HG03139 (cell line): ENCODE results near the gene JARID2.

ENCODE experiments used
- ATAC-seq: cut with Tn5 transposase; IDR thresholded peaks from one replicate; pipeline ENCODE4 v1.9.1; 2021; ENCODE audit not compliant: unreplicated experiment

Gene JARID2

DNA sequence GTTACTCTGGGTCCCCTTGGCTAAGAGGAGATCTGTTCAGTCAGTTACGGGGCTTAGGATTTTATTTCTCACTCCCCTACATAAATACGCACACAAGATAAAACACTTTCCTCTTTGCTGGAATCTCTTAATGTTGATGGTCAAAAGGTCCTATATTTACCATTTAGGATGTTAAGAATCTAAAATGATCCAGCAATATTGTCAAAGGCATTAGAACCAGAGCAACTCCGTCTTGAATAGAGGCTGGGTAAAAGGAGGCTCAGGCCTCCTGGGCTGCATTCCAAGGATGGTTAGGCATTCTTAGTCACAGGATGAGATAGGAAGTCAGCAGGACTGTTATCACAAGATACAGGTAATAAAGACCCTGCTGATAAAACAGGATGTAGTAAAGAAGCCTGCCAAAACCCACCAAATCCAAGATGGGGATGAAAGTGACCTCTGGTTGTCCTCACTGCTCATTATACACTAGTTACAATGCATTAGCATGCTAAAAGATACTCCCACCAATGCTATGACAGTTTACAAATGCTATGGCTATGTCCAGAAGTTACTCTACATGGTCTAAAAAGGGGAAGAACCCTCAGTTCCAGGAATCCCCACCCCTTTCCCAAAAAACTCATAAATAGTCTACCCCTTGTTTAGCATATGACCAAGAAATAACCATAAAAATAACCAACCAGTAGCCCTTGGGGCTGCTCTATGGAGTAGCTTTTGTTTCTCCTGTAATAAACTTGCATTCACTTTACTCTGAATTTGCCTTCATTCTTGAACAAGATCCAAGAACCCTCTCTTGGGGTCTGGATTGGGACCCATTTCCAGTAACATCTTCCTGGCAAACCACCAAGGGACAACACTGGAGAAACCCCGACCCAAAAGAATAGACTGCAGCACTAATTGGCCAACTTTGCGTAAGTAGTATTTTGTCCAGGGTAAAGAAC is 309.5 kb downstream of the JARID2 start:
- ATAC-seq = no peak

GRCh38 chr6:15556711-15557110 is 310.8 kb downstream of the JARID2 start:
- no peak for ATAC-seq

DNA sequence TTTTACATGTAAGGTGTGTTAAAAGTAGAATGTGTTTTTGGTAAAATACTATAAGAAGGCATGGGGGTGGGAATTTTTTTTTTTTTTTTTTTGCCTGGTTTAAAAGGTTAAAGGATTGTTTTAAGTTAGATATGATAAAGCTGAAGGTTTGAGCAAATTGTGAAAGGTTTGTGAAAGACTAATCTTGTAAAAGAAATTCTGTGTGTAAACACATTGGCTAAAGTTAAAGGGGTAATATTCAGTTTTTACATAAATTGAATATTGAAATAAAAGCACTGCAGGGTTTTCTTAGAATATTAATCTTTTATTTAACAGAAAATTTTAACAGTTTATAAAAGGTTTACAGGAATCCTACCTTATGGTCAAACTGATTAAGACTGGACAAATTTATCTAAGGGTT is 311.3 kb downstream of the JARID2 start:
- ATAC-seq = no peak

DNA sequence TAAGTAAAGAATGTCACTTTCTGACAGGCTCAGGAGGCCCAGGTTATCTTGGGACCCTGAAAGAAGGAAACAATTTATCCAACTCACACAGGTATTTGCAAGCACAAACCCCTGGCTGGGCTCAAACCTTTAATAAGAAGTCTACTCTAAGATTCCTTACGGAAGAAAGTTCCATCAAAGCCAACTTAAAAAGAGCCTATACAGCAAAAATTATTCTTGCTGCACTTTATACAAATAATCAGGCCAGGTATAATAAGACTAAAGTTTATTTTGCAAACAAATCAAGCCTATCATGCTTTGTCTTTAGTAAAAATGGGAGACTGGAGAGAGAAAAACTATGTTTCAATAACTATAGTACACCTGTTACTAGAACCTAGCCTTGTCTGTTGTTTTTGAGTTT is 314.8 kb downstream of the JARID2 start:
- no peak for ATAC-seq

GRCh38 chr6:15561447-15562199 is 315.8 kb downstream of the JARID2 start:
- no peak for ATAC-seq

- no peak for ATAC-seq
Measured at GRCh38 chr6:15562977-15563376, 317.1 kb downstream of the JARID2 start.

GRCh38 chr6:15569035-15569995 is 323.4 kb downstream of the JARID2 start:
- ATAC-seq = no peak

DNA sequence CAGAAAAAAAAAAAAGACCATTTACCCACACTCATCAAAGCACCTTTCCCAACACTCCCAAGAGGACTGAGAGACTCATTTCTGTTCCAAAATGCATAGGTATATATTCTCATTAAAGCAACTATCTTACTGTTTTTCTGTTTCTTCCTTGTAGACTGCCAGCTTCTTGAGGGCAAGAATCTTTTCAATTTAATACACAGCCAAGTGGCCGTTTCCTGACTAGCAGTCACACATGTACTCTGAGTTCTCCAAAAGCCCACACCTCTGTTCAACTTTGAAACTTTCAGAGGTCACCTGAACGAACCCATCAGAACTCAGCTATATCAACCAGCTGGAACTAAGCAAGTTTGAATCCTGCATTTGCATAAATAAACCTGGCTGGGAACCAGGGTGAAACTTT is 324.3 kb downstream of the JARID2 start:
- ATAC-seq = no peak
